K562 (cell line): ENCODE results near the gene PDE4D. TPM values are rescaled to one million over a fixed set of nuclear protein-coding genes. Genes with fewer than 3 reads are reported as not detected.

Source experiments
- ATAC-seq: fragments of 200-7000 bp; cut with Tn5 transposase; 3 replicates; pipeline ENCODE4 v1.9.1; 2020; ENCODE audit warnings: moderate library complexity
- BruUV-seq: library from RNA; stranded (reverse); fragments of 400-500 nt; replicated peaks from 2 replicates; lab custom pipeline; 2021; lab: Mats Ljungman, UMichigan
- CTCF ChIA-PET: fragments of 300-600 bp; formaldehyde crosslinking; extraction: SDS; loops from one replicate; lab custom pipeline; 2021; ENCODE audit warnings: low intra/inter-chr PET ratio; lab: Yijun Ruan, JAX
- POLR2A ChIA-PET: fragments of 300-600, 350-650 bp; sonication (Branson Sonifier 250); formaldehyde crosslinking; extraction: SDS; loops from one replicate; lab custom pipeline; 2021; ENCODE audit warnings: antibody characterized with exemption, inconsistent platforms; lab: Yijun Ruan, JAX
- DNase-seq, 4 experiments: peaks; one replicate each; pipeline versions ENCODE4 v3.0.0 to v3.0.0-alpha.2; 2011 to 2018; ENCODE audit warnings: low spot score in 3 of 4, mixed read lengths in 3 of 4; ENCODE audit errors: extremely low read depth in 1 of 4
- FAIRE-seq: peaks from 2 replicates; lab custom pipeline; 2011; peaks lifted over from hg19 to GRCh38; lab: Jason Lieb, UNC
- H2AFZ ChIP-seq: 2 replicates; pipeline ENCODE4 v1.6.0; 2011; ENCODE audit warnings: low read depth, low read length, control low read depth, inconsistent platforms
- H3K27ac ChIP-seq: fragments of 200-600 bp; 3 replicates; pipeline ENCODE4 v1.8.0; 2011; ENCODE audit warnings: low read depth, mild to moderate bottlenecking, control low read depth, inconsistent platforms, low read length, moderate library complexity, mixed read lengths; ENCODE audit errors: extremely low read depth
- H3K27me3 ChIP-seq, 2 experiments: fragments of 300-600 bp in 1 of 2; 2 replicates in 1 of 2; 3 replicates in 1 of 2; pipeline versions ENCODE4 v1.6.0 to v1.8.0; 2011; ENCODE audit warnings: inconsistent platforms in 2 of 2, low read length in 2 of 2, mild to moderate bottlenecking in 1 of 2, mixed read lengths in 1 of 2, moderate library complexity in 1 of 2; ENCODE audit not compliant: control insufficient read depth in 2 of 2, insufficient read depth in 2 of 2
- H3K36me3 ChIP-seq: fragments of 300-600 bp; 3 replicates; pipeline ENCODE4 v1.8.0; 2011; ENCODE audit warnings: mild to moderate bottlenecking, low read length, inconsistent platforms; ENCODE audit not compliant: control insufficient read depth, insufficient read depth
- H3K4me1 ChIP-seq, 2 experiments: fragments of 200-600 bp in 1 of 2; replicated peaks in 1 of 2; 2 replicates in 1 of 2; 3 replicates in 1 of 2; pipeline versions ENCODE4 v1.5.1 to v1.8.0; 2011; ENCODE audit warnings: inconsistent platforms in 2 of 2, low read length in 2 of 2, mild to moderate bottlenecking in 1 of 2, mixed read lengths in 1 of 2, moderate library complexity in 1 of 2; ENCODE audit not compliant: control insufficient read depth in 2 of 2, insufficient read depth in 2 of 2
- H3K4me2 ChIP-seq: 2 replicates; pipeline ENCODE4 v1.6.1; 2011; ENCODE audit warnings: low read length, control low read depth, inconsistent platforms, mixed read lengths; ENCODE audit not compliant: insufficient read depth
- H3K4me3 ChIP-seq: fragments of 200-600 bp; sonication (generic), shearing (Covaris generic); 2 replicates; pipeline ENCODE4 v1.5.1; 2016; ENCODE audit warnings: control low read depth, inconsistent platforms
- H3K79me2 ChIP-seq: fragments of 200-600 bp; 3 replicates; pipeline ENCODE4 v1.8.0; 2011; ENCODE audit warnings: low read length, inconsistent platforms; ENCODE audit not compliant: control insufficient read depth, insufficient read depth
- H3K9ac ChIP-seq, 2 experiments: 2 replicates each; pipeline versions ENCODE4 v1.6.0 to v1.6.1; 2011; ENCODE audit warnings: low read depth in 2 of 2, low read length in 2 of 2, control low read depth in 1 of 2, inconsistent platforms in 1 of 2, mild to moderate bottlenecking in 1 of 2, mixed read lengths in 1 of 2; ENCODE audit not compliant: insufficient read depth in 1 of 2
- H3K9me1 ChIP-seq: one replicate; pipeline ENCODE4 v1.6.0; 2011; ENCODE audit warnings: inconsistent platforms, mild to moderate bottlenecking, low read length, moderate library complexity; ENCODE audit not compliant: control insufficient read depth, insufficient read depth
- H3K9me3 ChIP-seq: replicated peaks from 2 replicates; pipeline ENCODE4 v1.5.1; 2011; ENCODE audit warnings: low read depth, low read length, inconsistent platforms; ENCODE audit not compliant: control insufficient read depth, insufficient read depth
- H4K20me1 ChIP-seq: replicated peaks from 2 replicates; pipeline ENCODE4 v1.6.1; 2011; ENCODE audit warnings: low read length, inconsistent platforms, mixed read lengths; ENCODE audit not compliant: control insufficient read depth, insufficient read depth
- CGGBP1 ChIP-seq: fragments of 250-450 bp; sonication (Bioruptor Pico); IDR thresholded peaks from 2 replicates; pipeline ENCODE4 v1.9.0; 2021; ENCODE audit warnings: mild to moderate bottlenecking
- OTX1 ChIP-seq: fragments of 450-650 bp; formaldehyde crosslinking; IDR thresholded peaks from 2 replicates; pipeline ENCODE4 v1.4.0; 2022; ENCODE audit warnings: mild to moderate bottlenecking
- RFX5 ChIP-seq: IDR thresholded peaks from 2 replicates; pipeline ENCODE4 v1.6.1; 2011; ENCODE audit warnings: low read depth, mild to moderate bottlenecking, improper control_type of control experiment, low read length
- RREB1 ChIP-seq: fragments of 250-450 bp; sonication (Bioruptor Pico); IDR thresholded peaks from 2 replicates; pipeline ENCODE4 v1.4.0; 2020
- SAFB ChIP-seq: fragments of 200-400 bp; formaldehyde crosslinking; IDR thresholded peaks from 2 replicates; pipeline ENCODE4 v1.6.1; 2017; ENCODE audit warnings: low read depth, low read length, borderline replicate concordance
- SAFB2 ChIP-seq: fragments of 200-400 bp; formaldehyde crosslinking; IDR thresholded peaks from 2 replicates; pipeline ENCODE4 v1.6.1; 2018; ENCODE audit warnings: borderline replicate concordance, low read length, low read depth, moderate library complexity; ENCODE audit not compliant: severe bottlenecking
- SNIP1 ChIP-seq: fragments of 450-650 bp; IDR thresholded peaks from 2 replicates; pipeline ENCODE4 v1.7.1; 2017; ENCODE audit warnings: low read depth, mild to moderate bottlenecking
- ZNF217 ChIP-seq: sonication (generic); formaldehyde crosslinking; IDR thresholded peaks from 2 replicates; pipeline ENCODE4 v1.8.0; 2022; ENCODE audit warnings: mild to moderate bottlenecking, missing genetic modification reagents
- ZNF239 ChIP-seq: fragments of 250-450 bp; sonication (Bioruptor Pico); IDR thresholded peaks from 2 replicates; pipeline ENCODE4 v1.4.0; 2020; ENCODE audit warnings: mild to moderate bottlenecking
- ZNF609 ChIP-seq: sonication (generic); formaldehyde crosslinking; IDR thresholded peaks from 2 replicates; pipeline ENCODE4 v1.8.1; 2023; ENCODE audit warnings: missing genetic modification reagents, mild to moderate bottlenecking, borderline replicate concordance
- ZNF77 ChIP-seq: fragments of 250-450 bp; sonication (Bioruptor Pico); IDR thresholded peaks from 2 replicates; pipeline ENCODE4 v1.5.0; 2020
- WGBS: fragments of 100-300 bp; shearing (Covaris generic); methylation state at CpG from one replicate; pipeline ENCODE4 v1.1.6; 2016; ENCODE audit warnings: low coverage, mixed read lengths; ENCODE audit not compliant: insufficient coverage; ENCODE audit errors: missing lambda C conversion rate; 5-methylcytosine and 5-hydroxymethylcytosine counted together
- in situ Hi-C: fragments of 300-500 bp; cut with MboI; formaldehyde crosslinking; loops from 4 replicates; pipeline ENCODE4 v1.15.0; 2018; ENCODE audit warnings: inconsistent platforms, mixed read lengths
- intact Hi-C: fragments of 100-400 bp; cut with micrococcal nuclease; formaldehyde crosslinking; loops from 2 replicates; pipeline ENCODE4 v1.14.2; 2022
- polyA plus RNA-seq, 8 experiments: library from polyadenylated mRNA; depleted of rRNA in 4 of 8; stranded (reverse) in 5 of 8; unstranded in 3 of 8; fragments of >200 nt; fragmentation: Nextera tagmentation in 2 of 8; fragmentation: Illumina TruSeq in 1 of 8; extraction: Ambion mirVana in 2 of 8; extraction: Trizol in 1 of 8; gene quantifications; 2 replicates each; pipeline versions ENCODE4 v1.2.1 to v1.2.3, GENCODE V29; 2011 to 2014; ENCODE audit warnings: inconsistent platforms in 1 of 8, missing spikeins in 1 of 8
- total RNA-seq, 7 experiments: library from RNA; depleted of rRNA in 6 of 7; stranded (reverse); fragments of >200 nt in 6 of 7; fragmentation: Illumina TruSeq in 2 of 7; extraction: Trizol in 2 of 7; gene quantifications; 2 replicates each; pipeline versions ENCODE4 v1.2.1 to v1.2.3, GENCODE V29; 2011 to 2021; ENCODE audit warnings: low replicate concordance in 1 of 7

PDE4D gene
- total and polyA plus RNA-seq, 9 of the 15 experiments (the other 6 are each of a cell fraction or from before 2014, with no cell fraction given): 0.04 to 0.46 (median 0.13) TPM

- no TSS peak for BruUV-seq
- no peak for FAIRE-seq
- Histone ChIP-seq H3K27me3 (no peaks in the 10 kb centered on the region), H2AFZ (no peak overlapping the region), H3K4me2 (no peak overlapping the region), H3K9ac (no peak overlapping the region), H3K27ac (no peak overlapping the region), H3K4me1 (no peaks in the 10 kb centered on the region), H3K9me1 (no peaks in the 10 kb centered on the region), H3K36me3 (no peaks in the 10 kb centered on the region), H4K20me1 (no peaks in the 10 kb centered on the region), H3K79me2 (no peaks in the 10 kb centered on the region), H3K4me3 (no peak overlapping the region), H3K9me3 (no peaks in the 10 kb centered on the region)
- WGBS: 0% methylated on average over 2 of the region's 2 CpGs
- intact Hi-C loops (no loop called here), in situ Hi-C loops (no loop called here)
- ChIA-PET CTCF (no interaction called here), POLR2A (no interaction called here)
- no peak for ATAC-seq
- no peak for DNase-seq
- TF ChIP-seq RREB1: no peak
- no peak for TF ChIP-seq OTX1 (CRISPR knock-in tag)
- no peak for TF ChIP-seq RFX5
- no peak for TF ChIP-seq ZNF77 (CRISPR knock-in tag)
- TF ChIP-seq SAFB: no peak
- no peak for TF ChIP-seq SAFB2
- TF ChIP-seq CGGBP1 (CRISPR knock-in tag): no peak
- TF ChIP-seq ZNF239 (CRISPR knock-in tag): no peak
- no peak for TF ChIP-seq ZNF609 (CRISPR knock-in tag)
- TF ChIP-seq SNIP1: no peak
- no peak for TF ChIP-seq ZNF217 (CRISPR knock-in tag)
Observed at GRCh38 chr5:58923355-58923754, 970.2 kb downstream of the PDE4D start.
